HG02840 (cell line): ENCODE measurements around the gene ISM1.

Source experiments
- ATAC-seq: cut with Tn5 transposase; IDR thresholded peaks from one replicate; pipeline ENCODE4 v1.9.1; 2021; ENCODE audit warnings: mild to moderate bottlenecking, moderate library complexity, moderate number of reproducible peaks; ENCODE audit not compliant: unreplicated experiment, low FRiP score

Gene ISM1

DNA sequence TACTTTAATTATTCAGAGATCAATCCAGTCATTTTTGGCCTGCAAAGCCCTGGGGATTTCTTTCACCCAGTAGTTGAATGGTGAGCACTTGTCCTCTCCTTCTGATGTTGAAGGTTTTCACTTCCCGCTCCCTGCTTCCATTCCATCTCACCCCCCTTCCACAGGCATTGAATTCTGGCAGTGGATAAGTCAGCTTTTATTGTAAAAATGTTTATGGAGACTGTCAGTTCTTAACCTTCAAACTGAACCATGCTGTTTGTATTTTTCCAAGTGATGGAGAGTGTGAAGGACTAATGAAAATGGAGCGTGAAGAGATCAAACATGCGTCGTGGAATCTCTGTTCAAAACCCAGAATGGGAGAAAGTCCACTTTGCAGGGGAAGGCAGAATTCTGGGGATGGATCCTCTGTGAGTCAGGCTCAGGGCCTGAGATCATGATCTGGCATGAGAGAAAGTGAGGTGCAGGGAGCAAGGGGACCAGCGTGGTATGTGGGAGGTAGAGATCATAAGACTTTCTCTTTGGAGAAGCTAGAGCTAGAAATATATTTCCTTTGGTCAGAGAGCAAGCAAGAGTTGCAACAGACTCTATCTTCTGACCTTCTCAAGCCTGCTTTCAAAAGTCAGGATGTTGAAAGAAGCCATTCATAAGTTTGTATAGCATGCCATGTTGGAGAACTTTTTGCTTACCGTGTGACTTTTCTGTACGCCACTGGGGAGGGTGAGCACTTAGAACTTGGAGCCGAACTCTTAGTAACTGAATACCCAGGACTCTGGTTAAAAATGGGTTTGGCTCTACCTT lies 30.2 kb downstream of the ISM1 start:
- ATAC-seq, result no peak

DNA sequence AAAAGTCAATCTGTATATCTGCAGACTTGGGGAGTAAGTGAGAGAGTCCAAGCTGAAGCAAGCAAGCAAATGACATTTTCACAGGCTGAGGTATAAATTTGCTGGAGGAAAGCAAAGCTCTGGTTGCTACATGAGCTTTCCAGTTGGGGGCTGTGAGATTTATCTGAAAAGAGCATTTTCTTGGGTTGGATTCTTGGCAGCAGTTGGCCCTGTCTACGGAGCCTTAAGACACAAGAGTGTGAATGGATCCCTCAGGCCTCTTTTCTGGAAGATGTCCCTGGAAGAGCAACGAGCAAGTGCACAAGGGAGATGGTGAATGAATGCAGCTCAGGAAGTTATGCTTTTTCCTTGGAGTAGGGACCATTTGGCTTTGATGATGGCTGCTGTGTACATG lies 30.8 kb downstream of the ISM1 start:
- no peak for ATAC-seq

DNA sequence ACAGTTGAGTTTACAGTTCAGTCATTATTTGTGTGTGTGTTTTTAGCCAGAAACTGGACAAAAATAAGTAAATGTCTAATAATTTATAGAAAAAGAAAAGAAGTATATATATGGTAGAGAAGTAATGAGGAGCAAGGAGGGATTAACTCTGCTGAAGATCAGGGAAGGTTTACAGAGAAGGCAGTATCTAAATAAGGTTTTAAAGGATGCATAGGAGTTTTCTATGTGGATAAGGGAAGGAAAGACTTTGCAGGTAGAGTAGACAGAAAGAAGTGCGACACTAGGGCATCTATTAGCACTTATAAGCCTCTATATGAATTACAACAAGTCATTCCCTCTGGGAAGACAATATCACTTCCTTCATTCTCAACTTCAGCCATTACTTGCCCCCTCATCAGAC lies 34.3 kb downstream of the ISM1 start:
- no peak for ATAC-seq

GRCh38 chr20:13256606-13257005 lies 35.5 kb downstream of the ISM1 start:
- no peak for ATAC-seq

DNA sequence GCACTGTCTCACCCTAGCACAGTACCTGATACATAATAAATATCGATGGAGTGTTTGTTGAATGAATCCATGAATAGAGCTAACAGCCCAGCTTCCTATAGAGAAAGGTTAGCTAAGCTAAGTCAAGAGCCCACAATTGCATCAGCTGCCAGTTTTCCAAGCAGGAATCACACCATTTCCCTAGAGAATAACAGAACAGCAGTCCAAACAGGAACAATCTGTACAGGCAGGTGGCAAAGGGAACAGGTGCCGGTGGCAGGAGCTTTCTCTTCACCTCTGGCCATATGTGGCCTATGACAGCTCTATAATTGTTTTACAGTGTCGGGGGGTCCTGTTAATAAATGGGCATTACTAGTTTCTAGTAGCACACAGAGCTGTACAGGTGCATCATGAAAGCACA lies 38.8 kb downstream of the ISM1 start:
- ATAC-seq, result no peak

GRCh38 chr20:13260650-13261279 lies 39.7 kb downstream of the ISM1 start:
- no peak for ATAC-seq

- ATAC-seq, result no peak
Measured at GRCh38 chr20:13261460-13262301, 40.6 kb downstream of the ISM1 start.

DNA sequence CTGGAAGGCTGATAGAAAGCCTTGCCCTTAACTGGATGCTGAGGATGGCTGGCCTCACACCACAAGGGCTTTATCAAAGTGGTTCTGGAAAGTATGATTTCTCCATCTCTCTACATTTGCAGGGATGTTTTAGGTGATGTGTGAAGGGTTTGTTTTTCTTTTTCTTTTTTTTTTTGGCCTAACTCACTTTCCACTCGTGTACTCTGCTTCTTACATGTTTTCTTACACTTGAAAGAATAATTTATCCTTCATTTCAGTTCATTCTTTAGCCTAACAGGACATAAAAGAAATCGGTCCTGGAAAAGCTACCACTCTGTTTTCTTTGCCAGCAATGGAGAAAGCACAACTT lies 41.2 kb downstream of the ISM1 start:
- no peak for ATAC-seq

GRCh38 chr20:13262671-13263360 lies 41.7 kb downstream of the ISM1 start:
- no peak for ATAC-seq

GRCh38 chr20:13263451-13263850 lies 42.4 kb downstream of the ISM1 start:
- ATAC-seq, result no peak

- ATAC-seq, result no peak
Measured at GRCh38 chr20:13264907-13265306, 43.8 kb downstream of the ISM1 start.

DNA sequence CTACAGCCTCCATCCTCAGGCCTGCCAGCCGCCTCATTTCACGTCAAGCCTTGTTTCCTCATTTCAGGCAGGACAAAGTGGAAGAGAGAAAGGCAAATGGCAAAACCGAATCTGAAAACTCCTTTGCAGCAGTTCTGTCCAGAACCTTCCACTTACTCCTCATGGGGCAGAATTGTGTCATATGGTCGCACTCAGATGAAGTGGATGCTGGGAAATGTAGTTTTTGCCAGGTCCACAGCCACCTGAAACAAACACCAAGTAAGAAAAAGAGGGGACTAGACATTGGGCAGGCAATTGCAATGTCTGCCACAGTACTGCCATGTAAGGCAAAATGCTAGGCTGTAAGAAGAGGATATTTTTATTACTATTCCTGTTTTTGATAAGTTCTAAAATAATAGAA lies 44.9 kb downstream of the ISM1 start:
- ATAC-seq, result no peak

GRCh38 chr20:13267231-13267630 lies 46.2 kb downstream of the ISM1 start:
- no peak for ATAC-seq

GRCh38 chr20:13268953-13269352 lies 47.9 kb downstream of the ISM1 start:
- ATAC-seq, result no peak

- ATAC-seq, result no peak
Measured at GRCh38 chr20:13270211-13270610, 49.1 kb downstream of the ISM1 start.

DNA sequence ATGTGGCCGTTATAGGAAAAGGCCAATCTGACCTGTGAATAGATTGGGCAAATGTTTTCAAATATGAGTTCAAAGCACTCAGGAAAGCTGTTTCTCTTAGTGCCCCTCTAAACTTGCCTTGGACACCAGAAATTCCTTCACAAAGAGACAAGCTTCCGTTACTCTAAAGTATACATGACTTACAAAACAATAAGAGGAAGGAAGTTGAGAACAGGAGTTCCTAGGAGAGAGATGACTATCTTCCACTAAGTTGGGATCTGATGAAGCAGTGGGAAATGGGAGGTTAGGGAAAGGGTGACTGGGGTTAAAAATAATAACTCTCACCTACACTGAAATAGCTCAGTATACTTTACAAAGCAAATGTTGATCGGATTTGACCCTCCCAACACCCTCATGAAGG lies 50.0 kb downstream of the ISM1 start:
- no peak for ATAC-seq

DNA sequence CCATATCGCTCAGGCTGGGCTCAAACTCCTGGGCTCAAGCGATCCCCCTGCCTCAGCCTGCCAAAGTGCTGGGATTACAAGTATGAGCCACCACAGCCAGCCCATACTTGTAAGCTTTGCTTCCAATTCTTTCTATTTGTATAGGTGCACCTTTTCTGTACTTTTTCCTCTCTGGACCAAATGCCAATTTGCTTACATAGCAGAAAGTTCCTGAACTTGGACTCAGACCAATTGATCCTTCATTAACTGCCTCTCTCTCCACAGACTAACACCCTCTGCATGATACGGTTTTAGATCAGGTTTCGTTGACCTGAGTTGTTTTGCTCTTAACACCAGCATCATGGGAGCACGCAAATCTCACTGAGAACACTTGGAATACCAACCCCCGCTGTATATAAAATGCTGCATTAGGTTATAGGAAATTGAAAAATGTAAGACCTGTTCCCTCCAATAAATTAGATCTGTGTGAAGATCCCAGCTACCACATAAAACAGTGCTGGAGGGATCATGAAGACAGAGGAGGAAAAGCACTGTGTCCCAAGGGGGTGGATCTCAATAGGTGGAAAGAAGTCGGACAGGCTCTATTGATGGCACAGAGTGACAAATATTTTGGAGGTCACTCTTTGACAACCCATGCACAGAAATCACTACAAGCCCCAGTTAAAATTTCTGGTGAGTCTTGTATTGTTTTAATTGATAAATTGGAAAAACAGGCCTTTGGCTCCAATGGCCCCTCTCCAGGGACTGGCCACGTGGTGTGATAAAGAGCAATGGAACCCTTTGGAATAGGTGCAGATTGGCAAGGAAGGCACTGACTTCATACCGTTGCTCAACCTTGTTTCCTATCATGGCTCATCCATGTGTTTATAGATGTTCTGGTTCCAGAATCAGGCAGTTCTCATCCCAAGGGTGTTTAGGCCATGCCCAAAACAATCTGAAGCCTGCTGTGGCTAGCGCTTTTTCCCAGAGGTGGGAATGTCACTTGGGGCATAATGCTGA lies 51.2 kb downstream of the ISM1 start:
- no peak for ATAC-seq

GRCh38 chr20:13274275-13274861 lies 53.3 kb downstream of the ISM1 start:
- ATAC-seq, result no peak

DNA sequence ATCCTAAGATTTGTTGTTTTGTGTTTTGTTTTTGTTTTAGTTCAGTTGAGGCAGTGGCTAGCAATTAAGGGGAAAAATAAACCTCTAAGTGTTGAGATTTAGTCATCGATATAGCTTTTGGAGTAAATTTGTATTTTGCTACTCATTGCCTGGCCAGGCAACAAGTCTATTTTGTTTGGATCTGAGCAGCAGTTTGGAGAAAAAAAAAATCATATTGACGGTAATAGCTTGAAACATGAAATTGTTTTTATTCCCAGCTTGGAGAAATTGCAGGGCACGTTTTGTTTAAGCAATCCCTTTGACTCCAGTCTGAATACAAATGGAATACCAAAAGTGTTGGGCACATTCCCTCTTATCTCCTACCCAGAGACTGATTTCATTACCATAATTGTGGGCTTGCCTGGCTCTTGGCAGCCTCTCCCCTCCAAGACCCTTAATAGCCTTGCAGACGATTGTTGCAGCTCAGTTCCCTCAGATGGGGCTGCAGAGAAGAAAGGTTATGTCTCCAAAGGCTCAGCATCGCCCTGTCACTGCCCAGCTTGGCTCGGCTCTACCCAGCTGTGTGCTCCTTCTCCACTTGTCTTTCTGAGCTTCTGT lies 56.0 kb downstream of the ISM1 start:
- no peak for ATAC-seq
